T-helper 1 cell treated with Interleukin-12 subunit alpha and Interleukin-12 subunit beta and Interleukin-4 antibody, amounts not matched to agents 30 ng/mL and 1 ng/mL, for 36 hours (primary cell): ENCODE data around the gene SLC25A20. TPM values are rescaled to one million over a fixed set of nuclear protein-coding genes. Genes with fewer than 3 reads are reported as not detected.
"Not testable (repeated sequence)": the region's sequence is repeated elsewhere in the genome, so short reads cannot be mapped to it uniquely, and the experiment has no call there.

Source experiments
- intact Hi-C: fragments of 100-400 bp; cut with micrococcal nuclease; formaldehyde crosslinking; loops from one replicate; pipeline ENCODE4 v1.15.1; 2024
- total RNA-seq: library from RNA; stranded (reverse); gene quantifications from 2 replicates; pipeline ENCODE4 v1.2.3, GENCODE V29; 2022

The SLC25A20 gene
- total RNA-seq: 34.7 and 38.6 TPM in 2 replicates

- intact Hi-C loops: loop anchor here (1.0 to 5.0 kb wide), 10 partner anchors 20 to 444 kb away; partner anchors contain the start of genes ARIH2, IP6K2, PRKAR2A and UQCRC1
Observed at GRCh38 chr3:48898383-48899234, at the start of gene SLC25A20. TSS of gene SLC25A20 (minus strand) at chr3:48898882. CDS start at chr3:48898794, 88 bp downstream.

- intact Hi-C loops: no loop called here
Observed at GRCh38 chr3:48945891-48946549, 47.3 kb upstream of the SLC25A20 start.

GRCh38 chr3:48945432-48945831 lies 46.8 kb upstream of the SLC25A20 start:
- intact Hi-C loops: no loop called here

DNA sequence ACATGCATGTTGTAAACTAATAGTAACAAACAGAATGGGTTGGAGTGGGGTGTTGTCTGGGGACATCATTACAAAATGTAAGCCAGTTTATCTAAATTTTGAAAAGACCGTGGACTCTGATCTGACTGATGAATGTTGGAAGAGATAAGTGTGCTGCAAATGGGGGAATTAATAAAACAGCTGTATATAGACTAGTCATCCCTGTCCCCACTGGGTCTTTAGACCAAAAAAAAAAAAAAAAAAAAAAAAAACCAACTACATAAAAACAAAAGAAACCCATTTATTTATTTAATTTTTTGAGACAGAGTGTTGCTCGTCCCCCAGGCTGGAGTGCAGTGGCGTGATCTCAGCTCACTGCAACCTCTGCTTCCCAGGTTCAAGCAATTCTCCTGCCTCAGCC lies 40.0 kb upstream of the SLC25A20 start:
- intact Hi-C loops: no loop called here

- intact Hi-C loops: no loop called here
Observed at GRCh38 chr3:48938156-48938555, 39.5 kb upstream of the SLC25A20 start.

GRCh38 chr3:48935530-48935929 lies 36.8 kb upstream of the SLC25A20 start:
- intact Hi-C loops: no loop called here

- intact Hi-C loops: loop anchor here (5.0 kb wide), 1 partner anchor 37 kb away; the partner anchor contains the start of gene SLC25A20
Observed at GRCh38 chr3:48934333-48934991, 35.8 kb upstream of the SLC25A20 start.

DNA sequence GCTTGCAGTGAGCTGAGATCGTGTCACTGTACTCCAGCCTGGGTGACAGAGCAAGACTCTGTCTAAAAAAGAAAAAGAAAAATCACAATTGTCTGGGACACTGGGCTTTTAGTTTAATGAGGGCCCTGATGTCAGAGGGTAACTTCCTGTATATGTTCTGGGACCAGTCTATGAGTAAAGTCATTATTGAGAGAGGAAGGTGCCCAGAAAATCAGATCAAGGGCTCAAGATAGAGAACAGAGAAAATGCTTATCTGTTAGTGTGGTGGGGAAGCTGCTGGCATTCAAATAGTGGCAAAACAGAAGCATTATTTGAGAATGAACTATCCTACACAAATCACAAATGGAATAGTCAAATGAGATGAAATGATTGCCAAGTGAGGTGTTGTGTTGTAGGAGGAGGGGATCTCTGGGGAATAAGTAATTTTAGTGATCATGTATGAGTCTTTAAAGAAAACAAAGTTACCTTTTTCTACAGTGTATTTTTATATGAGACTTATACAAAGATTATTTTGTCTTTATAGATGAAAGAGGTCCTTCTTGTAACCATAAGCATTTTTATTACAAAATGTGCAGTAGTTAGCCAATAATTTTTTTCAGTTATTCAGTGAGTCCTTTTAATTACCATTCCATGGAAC lies 33.4 kb upstream of the SLC25A20 start:
- intact Hi-C loops: loop anchor here (5.0 kb wide), 1 partner anchor 35 kb away; the partner anchor contains the start of gene SLC25A20

- intact Hi-C loops: loop anchor here (5.0 kb wide), 1 partner anchor 33 kb away; the partner anchor contains the start of gene SLC25A20
Observed at GRCh38 chr3:48930590-48930989, 31.9 kb upstream of the SLC25A20 start.

- intact Hi-C loops: loop anchor here (5.0 kb wide), 1 partner anchor 32 kb away; the partner anchor contains the start of gene SLC25A20
Observed at GRCh38 chr3:48929358-48930035, 30.8 kb upstream of the SLC25A20 start.

DNA sequence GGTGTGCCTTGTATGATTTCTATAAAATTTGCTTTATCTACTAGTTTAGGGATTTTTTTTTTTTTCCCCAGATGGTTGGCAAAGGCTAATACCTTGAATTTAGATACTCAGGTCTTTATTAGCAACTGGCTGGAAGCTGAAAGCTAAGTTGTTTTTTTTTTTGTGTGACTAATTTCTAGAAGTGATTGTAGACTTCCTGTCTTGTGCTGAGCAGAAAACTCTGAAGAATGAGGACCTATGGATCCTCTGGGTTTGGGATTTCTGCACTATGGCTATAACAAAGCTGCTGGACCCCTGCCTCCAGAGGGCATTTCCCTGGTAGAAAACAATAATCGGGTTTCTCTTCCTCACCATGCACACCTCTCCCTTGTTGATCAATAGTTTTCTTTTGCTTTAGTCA lies 30.0 kb upstream of the SLC25A20 start:
- intact Hi-C loops: loop anchor here (1.0 kb wide), 1 partner anchor 10 kb away; the partner anchor contains the start of gene ARIH2

DNA sequence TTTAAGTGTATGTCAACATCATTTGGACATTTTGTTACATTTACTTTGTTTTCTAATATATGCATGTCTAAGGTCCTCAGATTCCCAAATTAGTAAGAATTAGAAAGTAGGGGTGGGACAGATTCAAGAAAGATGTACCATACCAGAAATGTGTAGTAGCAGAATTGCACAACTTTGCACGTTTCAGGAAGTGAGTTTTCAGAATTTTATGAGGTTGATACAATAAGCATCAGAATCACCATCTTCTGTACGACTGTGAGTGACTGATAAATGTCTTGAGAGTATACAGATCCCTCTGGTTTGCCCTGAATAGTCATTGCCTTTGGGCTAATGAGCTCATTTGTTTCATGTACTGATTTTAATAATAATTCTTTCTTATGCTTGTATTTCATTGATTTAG lies 29.2 kb upstream of the SLC25A20 start:
- intact Hi-C loops: loop anchor here (1.0 kb wide), 1 partner anchor 10 kb away; the partner anchor contains the start of gene ARIH2

- intact Hi-C loops: no loop called here
Observed at GRCh38 chr3:48926425-48927392, 28.0 kb upstream of the SLC25A20 start.

GRCh38 chr3:48919215-48920138 lies 20.8 kb upstream of the SLC25A20 start:
- intact Hi-C loops: loop anchor here (1.0 to 10.0 kb wide), 6 partner anchors 87 to 1378 kb away; partner anchors contain the start of genes ATRIP, CCDC51, DAG1 and HYAL3

- intact Hi-C loops: loop anchor here (1.0 to 10.0 kb wide), 16 partner anchors 10 to 1379 kb away; partner anchors contain the start of genes ATRIP, CCDC51, DAG1 and GPX1
Observed at GRCh38 chr3:48918388-48919214, 19.9 kb upstream of the SLC25A20 start, which contains the start of gene ARIH2. TSS of gene ARIH2 (plus strand) at chr3:48918842. CDS start at chr3:48927559, 8,717 bp downstream.

- intact Hi-C loops: loop anchor here (5.0 to 10.0 kb wide), 3 partner anchors 470 to 1382 kb away; partner anchors contain the start of genes ATRIP, CCDC51, HYAL3 and NAA80
Observed at GRCh38 chr3:48915296-48915695, 16.6 kb upstream of the SLC25A20 start.

DNA sequence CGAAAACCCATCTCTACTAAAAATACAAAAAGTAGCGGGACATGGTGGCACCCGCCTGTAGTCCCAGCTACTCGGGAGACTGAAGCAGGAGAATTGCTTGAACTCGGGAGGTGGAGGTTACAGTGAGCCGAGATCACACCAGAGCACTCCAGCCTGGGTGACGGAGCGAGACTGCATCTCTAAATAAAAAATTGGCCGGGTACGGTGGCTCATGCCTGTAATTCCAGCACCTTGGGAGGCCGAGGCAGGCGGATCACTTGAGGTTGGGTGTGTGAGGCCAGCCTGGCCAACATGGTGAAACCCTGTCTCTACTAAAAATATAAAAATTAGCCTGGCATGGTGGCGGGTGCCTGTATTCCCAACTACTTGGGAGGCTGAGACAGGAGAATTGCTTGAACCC lies 8.3 kb upstream of the SLC25A20 start:
- intact Hi-C loops: not testable (repeated sequence)
